HG03432 (cell line): Measurements from ENCODE around the gene ZNF652.
"Not testable (repeated sequence)": the region's sequence is repeated elsewhere in the genome, so short reads cannot be mapped to it uniquely, and the experiment has no call there.

ENCODE experiments used
- ATAC-seq: cut with Tn5 transposase; IDR thresholded peaks from one replicate; pipeline ENCODE4 v1.9.1; 2021; ENCODE audit warnings: mild to moderate bottlenecking, moderate library complexity; ENCODE audit not compliant: unreplicated experiment

The ZNF652 gene

DNA sequence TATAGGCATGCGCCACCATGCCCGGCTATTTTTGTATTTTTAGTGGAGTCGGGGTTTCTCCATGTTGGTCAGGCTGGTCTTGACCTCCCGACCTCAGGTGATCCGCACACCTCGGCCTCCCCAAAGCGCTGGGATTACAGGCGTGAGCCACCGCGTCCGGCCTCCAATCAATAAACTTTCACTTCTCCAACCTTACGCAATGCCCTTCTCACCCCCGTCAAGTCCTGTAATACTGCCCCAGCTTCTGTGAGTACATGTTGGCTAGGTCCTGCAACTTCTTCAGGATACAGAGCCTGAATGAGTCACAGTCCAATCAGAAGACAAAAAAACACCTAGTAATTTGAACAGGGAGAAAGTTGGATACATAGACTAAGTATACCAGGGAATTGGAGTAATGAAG is 84.4 kb downstream of the ZNF652 start:
- no peak for ATAC-seq

- ATAC-seq: not testable (repeated sequence)
Observed at GRCh38 chr17:49275981-49276380, 86.1 kb downstream of the ZNF652 start.

GRCh38 chr17:49269356-49269755 is 92.7 kb downstream of the ZNF652 start:
- ATAC-seq: no peak

DNA sequence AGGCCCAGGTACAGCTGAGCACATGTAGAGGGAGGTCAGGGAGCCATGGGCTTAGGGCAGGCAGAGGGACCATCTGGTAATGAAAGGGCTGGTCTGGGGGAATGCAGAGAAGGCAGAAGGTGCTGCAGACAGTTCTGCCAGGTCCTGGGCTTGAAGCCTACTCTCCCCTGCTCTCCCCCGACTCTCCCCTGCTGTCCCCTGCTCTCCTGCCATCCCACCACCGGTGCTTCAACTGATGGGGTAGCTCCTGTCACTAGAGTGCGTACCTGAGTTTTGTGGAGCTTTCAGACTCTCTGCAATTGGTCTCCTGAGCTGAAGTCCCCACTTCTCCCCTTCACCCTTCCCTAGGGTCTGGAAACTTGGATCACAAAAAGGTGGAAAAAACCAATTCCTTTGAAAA is 94.1 kb downstream of the ZNF652 start:
- ATAC-seq: no peak

GRCh38 chr17:49266233-49266632 is 95.8 kb downstream of the ZNF652 start:
- no peak for ATAC-seq

GRCh38 chr17:49261540-49261939 is 100.5 kb downstream of the ZNF652 start:
- ATAC-seq: not testable (repeated sequence)

GRCh38 chr17:49260817-49261291 is 101.2 kb downstream of the ZNF652 start:
- no peak for ATAC-seq

GRCh38 chr17:49260011-49260816 is 101.8 kb downstream of the ZNF652 start:
- no peak for ATAC-seq

- ATAC-seq: no peak
Observed at GRCh38 chr17:49259663-49260010, 102.4 kb downstream of the ZNF652 start.

- no peak for ATAC-seq
Observed at GRCh38 chr17:49258394-49258793, 103.7 kb downstream of the ZNF652 start.

GRCh38 chr17:49255125-49255524 is 106.9 kb downstream of the ZNF652 start:
- ATAC-seq: no peak

DNA sequence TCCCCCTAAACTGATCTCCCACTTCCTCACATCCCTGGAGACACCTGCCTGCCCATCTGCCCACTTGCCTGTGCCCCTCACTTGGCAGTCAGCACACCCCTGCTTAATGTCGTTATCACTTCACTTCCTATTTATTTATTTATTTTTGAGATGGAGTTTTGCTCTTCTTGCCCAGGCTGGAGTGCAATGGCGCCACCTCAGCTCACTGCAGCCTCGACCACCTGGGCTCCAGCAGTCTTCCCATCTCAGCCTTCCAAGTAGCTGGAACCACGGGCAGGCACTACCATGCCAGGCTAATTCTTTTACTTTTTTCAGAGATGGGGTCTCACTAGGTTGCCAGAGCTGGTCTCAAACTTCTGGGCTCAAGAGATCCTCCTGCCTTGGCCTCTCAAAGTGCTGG is 108.0 kb downstream of the ZNF652 start:
- no peak for ATAC-seq

GRCh38 chr17:49252148-49252695 is 109.8 kb downstream of the ZNF652 start:
- ATAC-seq: no peak

- ATAC-seq: no peak
Observed at GRCh38 chr17:49249890-49250522, 112.0 kb downstream of the ZNF652 start.

- no peak for ATAC-seq
Observed at GRCh38 chr17:49249292-49249794, 112.7 kb downstream of the ZNF652 start.

DNA sequence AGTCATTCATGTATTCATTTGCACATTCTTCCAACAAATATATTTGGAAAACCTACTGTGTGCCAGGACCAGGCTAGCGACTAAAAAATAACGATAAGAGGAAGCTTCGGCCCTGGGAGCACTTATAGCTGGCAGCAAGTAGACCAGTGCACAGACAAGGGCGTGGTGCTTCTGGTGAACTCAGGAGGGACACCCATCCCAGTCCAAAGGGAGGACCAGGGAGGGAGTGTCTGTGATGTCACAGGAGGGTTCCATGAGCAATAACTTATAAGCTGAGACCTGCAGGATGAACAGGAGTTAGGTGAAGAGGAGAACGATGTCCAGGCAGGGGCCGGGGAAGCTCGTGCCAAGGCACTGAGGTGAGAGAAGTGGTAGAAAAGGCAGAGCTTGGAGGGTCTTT is 114.1 kb downstream of the ZNF652 start:
- ATAC-seq: no peak

DNA sequence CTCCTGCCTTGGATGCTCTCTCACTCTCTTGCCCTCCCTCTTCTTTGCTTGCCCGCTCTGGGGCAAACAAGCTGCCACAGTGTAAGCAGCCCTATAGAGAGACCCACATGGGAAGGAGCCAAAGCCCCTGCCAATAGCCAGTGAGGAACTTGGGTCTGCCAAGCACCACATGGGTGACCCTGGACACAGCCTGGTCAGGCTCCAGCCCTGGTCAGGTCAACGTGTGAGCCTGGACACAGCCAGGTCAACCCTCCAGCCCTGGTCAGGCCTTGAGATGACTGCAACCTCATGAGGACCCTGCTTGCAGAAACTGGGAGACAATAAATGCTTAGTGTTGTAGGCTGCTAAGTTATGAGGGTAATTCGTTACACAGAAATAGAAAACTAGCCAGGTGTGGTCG is 117.2 kb downstream of the ZNF652 start:
- no peak for ATAC-seq
